CMK (cell line): Measurements from ENCODE around the gene TEX261.
"Not testable (repeated sequence)": the region's sequence is repeated elsewhere in the genome, so short reads cannot be mapped to it uniquely, and the experiment has no call there.

Experiments
- DNase-seq: peaks from one replicate; pipeline ENCODE4 v3.0.0-alpha.2; 2010; ENCODE audit warnings: low read depth

The TEX261 gene

GRCh38 chr2:70994699-70995425 lies at the start of gene TEX261:
TEX261 (minus strand) TSS chr2:70994873; CDS start chr2:70994757, 116 bp downstream.
- DNase-seq, result peak; percentile 68

DNA sequence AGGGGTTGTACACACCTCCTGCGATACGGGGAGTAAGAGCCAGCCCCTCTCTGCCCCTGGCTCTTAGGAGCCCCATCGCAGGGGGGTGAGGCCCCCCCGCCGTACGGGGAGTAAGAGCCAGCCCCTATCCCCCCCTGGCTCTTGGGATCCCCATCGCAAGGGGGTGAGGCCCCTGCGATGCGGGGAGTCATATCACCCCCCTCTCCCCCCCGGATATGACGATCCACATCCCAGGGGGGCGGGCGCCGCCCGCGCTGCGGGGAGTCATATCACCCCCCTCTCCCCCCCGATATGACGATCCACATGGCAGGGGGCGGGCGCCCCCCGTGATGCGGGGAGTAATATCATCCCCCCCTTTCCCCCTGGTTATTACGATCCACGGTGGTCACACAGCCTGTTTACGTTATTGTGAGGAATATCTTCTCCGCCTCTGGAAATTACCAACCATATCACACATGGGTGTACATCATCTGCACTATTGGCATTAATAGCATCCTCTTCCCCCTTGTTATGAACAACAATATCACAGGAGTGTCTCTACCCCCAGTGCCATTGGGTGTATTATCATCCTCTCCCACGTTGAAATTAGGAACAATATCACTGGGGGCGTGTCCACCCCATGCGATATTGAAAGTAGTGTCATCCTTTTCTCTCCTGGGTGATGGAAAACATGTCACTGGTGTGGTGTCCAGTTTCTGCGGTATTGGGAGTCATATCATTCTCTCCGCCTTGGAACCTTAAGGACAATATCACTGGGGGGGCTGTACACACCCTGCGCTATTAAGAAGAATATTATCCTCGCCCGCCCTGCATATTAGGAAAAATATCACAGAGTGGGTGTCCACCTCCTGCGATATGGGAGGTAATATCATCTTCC lies 49.1 kb upstream of the TEX261 start:
- no peak for DNase-seq

GRCh38 chr2:71042287-71042686 lies 47.6 kb upstream of the TEX261 start:
- no peak for DNase-seq

DNA sequence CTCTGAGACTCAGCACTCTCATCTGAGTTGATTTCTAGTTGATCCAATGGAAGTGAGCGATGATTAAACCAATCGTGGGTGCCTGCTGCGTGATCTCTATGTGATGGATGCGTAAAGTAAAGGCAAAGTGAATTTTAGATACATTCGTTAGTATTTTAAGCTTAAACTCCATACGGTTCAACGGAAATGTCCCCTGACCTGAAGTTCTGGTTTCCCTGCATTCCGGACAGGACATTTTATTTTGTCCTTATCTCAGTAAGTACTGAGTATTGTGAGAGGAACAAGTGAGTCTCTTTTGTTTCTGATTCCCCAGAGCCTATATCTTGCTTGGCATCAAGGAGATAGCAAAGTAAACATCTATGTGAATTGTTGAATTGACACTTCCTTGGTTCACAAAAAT lies 41.6 kb upstream of the TEX261 start:
- DNase-seq, result not testable (repeated sequence)

GRCh38 chr2:71023553-71024243 lies 29.0 kb upstream of the TEX261 start:
- not testable (repeated sequence) for DNase-seq

DNA sequence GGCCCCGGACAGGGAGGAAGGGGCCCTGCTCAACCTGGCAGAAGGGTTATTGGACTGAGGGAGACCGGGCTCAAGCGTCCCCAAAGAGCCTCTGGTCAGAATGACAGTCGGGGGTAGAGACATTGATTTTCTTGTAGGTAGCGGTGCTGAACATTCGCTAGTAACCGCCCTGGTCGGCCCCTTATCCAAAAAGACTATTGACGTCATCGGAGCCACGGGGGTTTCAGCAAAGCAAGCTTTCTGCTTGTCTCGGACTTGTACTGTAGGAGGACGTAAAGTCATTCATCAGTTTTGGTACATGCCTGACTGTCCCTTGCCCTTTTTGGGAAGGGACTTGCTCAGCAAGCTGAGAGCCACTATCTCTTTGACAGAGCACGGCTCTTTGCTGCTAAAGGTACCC lies 26.7 kb upstream of the TEX261 start:
- DNase-seq, result not testable (repeated sequence)

DNA sequence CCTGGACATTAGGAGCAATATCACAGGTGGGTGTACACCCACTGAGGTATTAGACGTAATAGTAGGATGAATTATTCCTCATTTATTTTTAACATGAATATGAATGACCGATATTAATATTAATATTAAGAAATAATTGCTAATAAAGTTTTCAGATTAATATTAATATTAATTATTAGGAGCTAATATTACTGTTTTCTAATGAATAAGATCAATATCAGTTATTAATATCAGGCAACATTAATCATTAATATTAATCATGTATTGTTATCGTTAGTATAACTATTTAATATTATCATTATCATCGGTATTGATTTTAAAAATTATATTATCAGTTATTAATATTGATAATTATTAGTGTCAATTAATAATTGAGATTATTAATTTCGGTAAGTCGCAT lies 25.3 kb upstream of the TEX261 start:
- DNase-seq, result not testable (repeated sequence)

DNA sequence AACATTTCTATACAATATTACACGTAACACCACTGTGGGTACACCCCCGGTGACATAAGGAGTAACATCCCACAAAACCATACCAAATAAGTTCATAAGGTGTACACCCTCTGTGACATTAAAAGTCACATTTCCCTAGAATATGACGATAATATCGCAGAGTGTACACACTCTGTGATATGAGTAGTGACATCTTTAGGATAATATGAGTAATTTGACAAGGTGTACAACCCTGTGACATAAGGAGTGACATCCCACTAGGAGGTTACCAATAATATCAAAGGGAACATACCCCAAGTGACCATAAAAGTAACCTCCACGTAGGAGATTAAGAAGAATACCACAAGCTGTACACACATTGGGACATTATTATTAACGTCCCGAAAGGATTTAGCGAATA lies 24.0 kb upstream of the TEX261 start:
- DNase-seq, result no peak

- not testable (repeated sequence) for DNase-seq
These were observed 17.1 kb upstream of the TEX261 start for GRCh38 chr2:71011786-71012185.

DNA sequence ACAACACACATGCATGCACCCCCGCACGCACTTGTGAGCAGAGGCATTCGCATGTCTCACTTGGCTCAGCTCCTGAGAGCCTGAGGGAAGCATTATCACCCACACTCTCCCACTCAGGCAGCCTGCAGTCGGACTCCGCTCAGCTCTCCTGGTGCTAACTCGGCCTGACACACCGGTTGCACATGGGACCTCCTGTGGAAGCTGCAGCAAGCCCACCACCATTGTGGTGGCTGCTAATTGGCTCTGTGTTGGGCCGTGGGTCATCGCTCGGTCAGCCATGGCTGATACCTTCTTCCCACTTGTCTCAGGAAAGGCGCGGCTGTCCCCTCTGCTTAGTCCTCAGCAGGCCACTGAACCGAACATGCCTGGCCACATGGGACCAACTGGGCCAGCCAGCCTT lies 13.7 kb upstream of the TEX261 start:
- no peak for DNase-seq

DNA sequence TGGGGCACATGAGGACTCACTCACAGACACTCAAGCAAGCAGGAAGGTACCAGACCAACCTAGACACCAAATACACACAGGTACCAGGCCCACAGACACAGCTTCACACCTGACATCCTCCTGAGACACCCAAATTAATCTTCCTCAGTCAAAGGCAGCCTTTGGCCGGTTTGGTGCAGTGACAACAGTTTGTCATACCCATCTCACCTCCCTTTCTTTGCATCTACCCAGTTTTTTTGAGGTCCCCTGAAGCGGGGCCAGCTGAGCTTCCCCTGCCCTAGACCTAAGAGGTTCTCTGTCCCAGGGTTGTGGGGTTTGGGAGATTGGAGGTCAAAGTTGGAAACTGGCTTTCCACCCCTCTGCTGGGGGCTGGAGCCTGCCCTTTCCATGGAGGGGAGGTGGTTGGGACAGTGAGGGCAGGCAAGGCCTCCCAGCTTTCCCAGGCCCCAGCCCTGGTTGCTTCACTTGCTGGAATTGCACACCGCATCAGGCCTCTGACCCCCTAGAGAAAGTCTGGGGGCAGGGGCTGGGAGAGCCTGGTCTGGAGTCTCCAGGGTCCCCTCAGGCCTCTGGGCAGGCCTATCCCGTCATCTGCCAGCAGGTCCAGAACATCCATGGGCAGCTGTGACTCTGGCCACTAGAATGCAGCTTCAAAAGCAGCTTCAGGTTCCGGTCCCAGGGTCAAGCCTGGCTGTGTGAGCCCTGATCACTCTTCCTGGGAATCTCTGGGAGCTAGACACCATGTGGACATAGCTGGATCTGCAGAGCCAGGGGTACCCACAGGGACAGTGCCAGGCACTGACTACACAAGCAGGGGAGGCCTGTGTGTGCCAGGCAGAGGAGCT lies 12.5 kb upstream of the TEX261 start:
- DNase-seq, result no peak

- DNase-seq, result no peak
These were observed 11.7 kb upstream of the TEX261 start for GRCh38 chr2:71006323-71006722.

- no peak for DNase-seq
These were observed 10.9 kb upstream of the TEX261 start for GRCh38 chr2:71005271-71006202.

DNA sequence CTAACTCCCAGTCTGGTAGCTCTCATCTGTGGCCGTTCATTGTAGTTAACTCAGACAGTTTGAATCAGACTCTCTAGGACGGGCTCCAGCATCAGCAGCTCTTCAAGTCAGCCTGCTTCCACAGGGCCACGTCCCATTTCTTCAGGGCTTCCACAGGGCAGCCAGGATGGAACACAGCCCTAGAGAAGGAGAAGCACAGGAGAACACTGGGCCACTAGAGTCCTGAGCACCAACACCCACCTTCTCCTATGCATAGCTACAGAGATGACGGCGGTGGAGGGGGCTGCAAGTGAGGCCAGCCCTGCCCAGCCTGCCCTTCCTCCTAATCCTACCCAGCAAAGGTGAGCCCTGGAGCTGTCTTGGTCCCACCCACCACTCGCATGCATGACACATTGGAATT lies 10.2 kb upstream of the TEX261 start:
- no peak for DNase-seq

DNA sequence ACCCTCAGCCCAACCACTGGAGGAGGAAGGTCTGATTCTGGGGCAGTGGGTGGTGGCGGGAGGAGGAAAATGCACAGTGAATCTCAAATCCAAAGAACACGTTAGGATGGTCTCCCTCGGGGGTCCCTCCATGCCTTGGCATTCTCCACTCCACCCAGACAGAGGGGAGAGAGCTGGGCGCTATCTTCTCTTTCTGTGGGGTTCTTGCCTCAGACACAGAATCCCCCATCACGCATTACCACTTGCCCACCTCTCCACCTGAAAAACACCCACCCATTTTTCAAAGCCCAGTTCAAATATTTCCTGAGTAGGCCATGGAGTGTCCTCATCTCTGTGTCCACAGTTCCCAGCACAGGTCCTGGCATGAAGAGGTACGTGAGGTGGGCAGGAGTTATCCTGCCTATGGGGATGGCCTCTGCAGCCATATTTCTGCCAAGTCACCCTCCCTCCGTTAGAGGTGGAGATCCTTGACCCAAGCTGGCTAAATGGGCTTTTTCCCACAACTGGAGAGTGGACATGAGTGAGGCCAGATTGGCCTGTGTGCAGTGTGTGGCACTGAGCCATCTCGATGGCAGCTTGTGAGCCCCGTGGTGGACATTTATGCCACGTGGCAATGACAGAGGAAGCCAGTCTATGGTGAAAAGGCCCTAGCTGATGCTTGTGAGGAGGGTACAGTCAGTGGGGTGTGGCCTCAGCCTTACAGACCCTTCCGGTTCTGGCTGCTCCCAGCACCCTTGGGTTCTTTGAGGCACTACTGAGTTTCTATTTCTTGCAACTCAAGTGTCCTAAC lies 9.5 kb upstream of the TEX261 start:
- no peak for DNase-seq

- no peak for DNase-seq
These were observed 8.7 kb upstream of the TEX261 start for GRCh38 chr2:71003396-71003795.

- DNase-seq, result no peak
These were observed 7.4 kb upstream of the TEX261 start for GRCh38 chr2:71001981-71002570.

GRCh38 chr2:71001592-71001927 lies 6.9 kb upstream of the TEX261 start:
- no peak for DNase-seq

DNA sequence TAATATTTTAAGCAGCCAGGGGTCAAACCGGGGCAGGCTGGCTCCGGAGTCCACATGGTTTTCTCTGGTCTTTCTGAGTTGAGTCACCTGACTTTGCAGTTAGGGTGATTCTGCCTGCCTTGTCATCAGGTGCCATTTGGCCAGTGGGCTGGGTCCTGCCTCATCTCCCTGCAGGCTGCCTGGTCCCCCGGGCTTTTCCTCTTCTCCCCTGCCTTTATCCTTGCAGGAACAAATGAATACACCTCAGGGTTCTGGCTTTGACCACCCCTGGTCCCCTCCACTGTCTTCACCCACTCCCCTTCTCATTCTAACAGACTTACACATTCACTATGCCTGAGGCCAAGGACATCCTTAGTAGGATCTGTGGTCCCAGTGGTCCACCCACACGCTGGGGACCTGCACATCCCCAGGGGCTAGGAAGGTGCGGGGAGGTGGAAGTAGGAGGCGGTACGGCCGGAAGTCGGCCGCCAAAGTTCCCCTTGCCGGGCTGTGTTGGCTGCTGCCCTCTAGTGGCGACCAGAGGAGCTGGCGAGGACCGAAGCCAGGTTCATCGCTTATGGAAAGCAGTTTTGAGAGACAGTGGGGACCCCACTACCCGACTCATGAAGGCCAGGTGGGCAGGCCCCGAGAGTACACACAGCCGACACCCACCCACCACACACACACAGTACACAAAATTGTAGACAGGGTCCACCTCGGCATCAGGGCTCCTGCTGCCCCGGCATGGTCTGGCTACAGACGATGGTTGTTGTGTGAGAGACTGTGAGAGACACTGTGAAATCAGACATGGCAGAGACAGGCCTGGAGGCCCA lies 6.3 kb upstream of the TEX261 start:
- no peak for DNase-seq
